ENCODE data around the gene CTIF. TPM values are rescaled to one million over a fixed set of nuclear protein-coding genes. Genes with fewer than 3 reads are reported as not detected.

Gene CTIF
- total RNA-seq, 1 donor from 2014 or later: 14.0 TPM

DNA sequence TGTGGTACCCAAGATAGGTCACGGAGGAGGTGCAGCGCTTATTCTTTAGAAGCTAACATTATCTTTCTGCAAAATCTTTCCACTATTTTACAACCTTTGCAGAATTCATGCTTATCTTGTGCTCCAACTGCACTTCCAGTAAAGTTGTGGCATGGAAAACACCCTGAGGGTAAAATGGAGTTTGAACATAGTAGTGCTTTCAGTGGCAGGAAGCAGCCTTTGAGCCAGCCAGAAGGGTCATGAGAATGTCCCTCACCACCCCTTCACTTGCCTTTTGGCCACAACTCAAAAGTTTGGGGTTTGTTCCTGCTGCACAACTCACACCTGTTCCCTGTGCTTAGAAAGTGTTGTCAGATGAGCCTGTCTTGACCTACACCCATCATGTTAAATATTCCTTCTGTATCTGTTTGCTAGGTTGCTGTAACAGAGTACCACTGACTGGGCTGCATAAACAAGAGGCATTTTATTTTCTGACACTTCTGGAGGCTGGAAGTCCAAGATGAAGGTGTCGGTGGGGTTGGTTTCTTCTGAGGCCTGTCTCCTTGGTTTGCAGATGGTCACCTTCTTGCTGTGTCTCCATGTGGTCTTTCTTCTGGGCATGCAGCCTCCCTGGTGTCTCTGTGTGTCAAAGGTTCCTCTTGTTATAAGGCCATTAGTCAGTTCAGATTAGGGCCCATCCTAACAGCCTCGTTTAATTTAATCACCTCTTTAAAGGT, 217.8 kb downstream of the CTIF start:
- ATAC-seq: no peak

DNA sequence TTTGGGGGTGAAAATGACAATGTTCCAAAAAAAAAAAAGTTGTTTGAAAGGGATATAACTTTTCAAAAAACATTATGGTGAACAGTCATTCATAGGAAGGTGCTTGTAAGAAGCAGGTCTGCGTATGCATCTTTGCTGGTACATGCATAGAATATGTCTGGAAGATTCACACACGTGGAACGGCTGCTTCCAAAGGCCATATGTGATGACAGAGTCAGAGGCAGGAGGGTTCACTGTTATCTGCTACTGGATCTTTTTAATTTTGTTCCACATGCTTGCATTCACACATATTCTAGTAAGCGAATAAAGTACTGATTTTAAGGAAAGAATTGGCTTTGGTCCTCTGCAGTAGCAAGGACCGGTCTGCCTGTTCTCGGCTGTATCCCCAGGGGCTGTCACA, 218.5 kb downstream of the CTIF start:
- ATAC-seq: no peak

DNA sequence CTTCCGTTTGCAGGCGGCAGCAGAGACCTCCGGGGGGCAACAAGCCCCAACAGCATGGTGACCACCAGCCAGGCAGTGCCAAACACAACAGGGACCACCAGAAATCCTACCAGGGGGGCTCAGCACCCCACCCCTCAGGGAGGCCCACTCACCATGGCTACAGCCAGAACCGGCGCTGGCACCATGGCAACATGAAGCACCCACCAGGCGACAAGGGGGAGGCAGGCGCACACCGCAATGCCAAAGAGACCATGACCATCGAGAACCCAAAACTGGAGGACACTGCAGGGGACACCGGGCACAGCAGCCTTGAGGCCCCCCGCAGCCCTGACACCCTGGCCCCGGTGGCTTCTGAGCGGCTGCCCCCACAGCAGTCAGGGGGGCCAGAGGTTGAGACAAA, 219.1 kb downstream of the CTIF start:
- ATAC-seq: no peak

DNA sequence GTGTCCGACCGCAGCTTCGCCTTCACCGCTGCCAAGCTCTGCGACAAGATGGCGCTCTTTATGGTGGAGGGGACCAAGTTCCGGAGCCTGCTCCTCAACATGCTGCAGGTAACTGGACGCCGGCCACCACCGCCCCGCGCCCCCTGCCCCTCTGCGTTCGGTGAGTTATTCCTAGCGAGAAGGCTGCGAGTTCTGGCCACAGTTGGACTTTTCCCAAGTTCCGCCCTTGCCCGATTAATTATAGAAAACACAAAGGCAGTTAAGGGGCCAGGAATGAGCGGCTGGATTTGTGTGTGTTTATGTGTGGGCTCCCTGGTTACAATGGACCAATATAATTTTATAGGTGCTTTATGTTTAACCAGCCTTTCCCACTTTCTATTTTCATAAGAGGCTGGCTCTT, 222.8 kb downstream of the CTIF start:
- no peak for ATAC-seq

DNA sequence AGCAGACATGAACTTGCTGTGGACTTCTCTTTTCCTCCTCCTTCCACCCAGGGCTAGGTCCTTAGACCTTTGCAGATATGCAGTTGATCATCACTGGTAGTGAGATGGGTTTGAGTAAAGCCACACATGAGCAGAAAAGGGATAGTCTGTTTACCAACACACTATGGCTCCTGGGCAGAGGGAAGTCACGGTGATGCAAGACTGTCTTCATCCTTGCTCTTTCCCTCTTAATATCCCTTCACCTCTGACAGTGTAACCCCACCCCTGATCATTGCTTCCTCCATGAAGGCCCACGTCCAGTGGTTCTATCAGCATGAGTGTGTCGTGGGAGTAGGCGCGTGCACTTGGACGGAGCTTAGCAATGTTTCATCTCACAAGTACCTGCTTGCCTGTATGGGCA, 223.2 kb downstream of the CTIF start:
- no peak for ATAC-seq

GRCh38 chr18:48762836-48763718, 224.2 kb downstream of the CTIF start:
- no peak for ATAC-seq

GRCh38 chr18:48763719-48764100, 224.9 kb downstream of the CTIF start:
- no peak for ATAC-seq

- no peak for ATAC-seq
These were observed 226.2 kb downstream of the CTIF start for GRCh38 chr18:48765053-48765452.

- ATAC-seq: no peak
These were observed 227.2 kb downstream of the CTIF start for GRCh38 chr18:48766026-48766425.

GRCh38 chr18:48766487-48766886, 227.7 kb downstream of the CTIF start:
- ATAC-seq: no peak

GRCh38 chr18:48767090-48767690, 228.4 kb downstream of the CTIF start:
- no peak for ATAC-seq

GRCh38 chr18:48769006-48769636, 230.3 kb downstream of the CTIF start:
- ATAC-seq: no peak

- no peak for ATAC-seq
These were observed 231.4 kb downstream of the CTIF start for GRCh38 chr18:48770243-48770642.

GRCh38 chr18:48771641-48772375, 233.0 kb downstream of the CTIF start:
- peak; percentile 61 for ATAC-seq

- ATAC-seq: no peak
These were observed 233.6 kb downstream of the CTIF start for GRCh38 chr18:48772457-48772856.

GRCh38 chr18:48773821-48774220, 235.0 kb downstream of the CTIF start:
- no peak for ATAC-seq

DNA sequence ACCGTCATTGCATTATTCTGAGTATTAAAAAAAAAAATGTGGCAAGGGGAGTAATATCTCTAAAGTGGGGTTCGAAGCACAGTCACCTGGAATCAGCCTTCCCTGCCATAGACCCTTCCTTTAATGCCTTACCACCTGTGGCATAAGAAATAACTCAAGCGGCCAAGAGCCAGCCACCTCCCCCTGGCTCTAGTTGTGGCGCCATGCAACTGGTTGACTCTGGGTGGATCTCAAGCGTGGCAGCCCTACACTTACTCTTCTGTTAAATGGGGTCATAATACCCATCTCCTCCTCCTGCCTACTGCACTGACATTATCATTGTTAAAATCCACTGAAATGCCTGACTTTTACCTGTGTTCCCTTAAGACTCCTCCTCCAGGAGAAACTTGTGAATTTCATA, 236.1 kb downstream of the CTIF start:
- ATAC-seq: no peak

GRCh38 chr18:48775372-48776155, 236.7 kb downstream of the CTIF start:
- ATAC-seq: no peak

DNA sequence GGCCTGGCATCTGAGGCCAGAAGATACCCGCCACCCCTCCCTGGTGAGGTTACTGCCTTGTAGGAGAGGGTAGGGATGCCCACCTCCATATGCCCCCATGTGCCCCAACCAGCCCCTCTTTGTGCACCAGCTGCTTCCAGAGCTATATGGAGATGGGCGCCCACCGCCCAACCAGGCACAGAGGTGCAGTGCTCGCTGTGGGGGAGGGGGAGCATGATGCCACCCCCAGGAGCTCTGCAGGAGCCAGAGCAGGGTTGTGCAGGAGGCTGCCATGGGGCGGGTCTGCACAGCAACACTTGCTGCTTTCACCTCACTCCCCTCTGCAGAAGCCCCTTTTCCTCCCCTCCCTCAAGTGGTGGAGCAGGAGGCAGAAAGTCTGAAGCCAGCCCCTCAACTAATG, 237.3 kb downstream of the CTIF start:
- ATAC-seq: no peak

DNA sequence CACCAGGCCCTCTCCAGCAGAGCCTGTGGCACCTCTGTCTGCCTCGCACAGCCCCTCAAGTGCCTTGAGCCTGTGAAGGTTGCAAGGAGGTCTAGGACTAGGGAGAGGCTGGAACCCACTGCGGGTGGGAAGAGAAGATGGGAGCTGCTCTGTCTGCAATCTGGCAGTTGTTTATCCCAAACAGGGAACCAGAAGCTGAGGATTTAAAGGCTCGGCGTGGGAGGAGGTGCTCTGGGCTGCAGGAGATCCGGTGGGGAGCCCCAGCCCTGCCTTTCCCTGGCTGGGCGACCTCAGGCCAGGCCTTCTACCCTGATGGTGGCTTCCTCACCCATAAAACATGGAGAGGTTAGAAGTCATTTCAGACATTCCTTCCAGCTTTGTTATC, 237.8 kb downstream of the CTIF start:
- no peak for ATAC-seq

- ATAC-seq: peak; percentile 68
These were observed 238.4 kb downstream of the CTIF start for GRCh38 chr18:48777026-48777743.
